NCI-H345 (cell line): Measurements from ENCODE around the gene LUZP2.

Source experiments
- DNase-seq: peaks from one replicate; lab custom pipeline; 2025; lab: John Stamatoyannopoulos, UW

LUZP2 gene

GRCh38 chr11:24496736-24497725 is at the start of gene LUZP2:
LUZP2 (plus strand) TSS chr11:24497053.
- DNase-seq: peak; percentile 67

GRCh38 chr11:24453129-24453718 is 43.6 kb upstream of the LUZP2 start:
- DNase-seq: no peak

- peak; percentile 29 for DNase-seq
Observed at GRCh38 chr11:24457985-24458384, 38.9 kb upstream of the LUZP2 start.

GRCh38 chr11:24470431-24470830 is 26.4 kb upstream of the LUZP2 start:
- DNase-seq: no peak

- no peak for DNase-seq
Observed at GRCh38 chr11:24471084-24471483, 25.8 kb upstream of the LUZP2 start.

- DNase-seq: no peak
Observed at GRCh38 chr11:24478718-24479117, 18.1 kb upstream of the LUZP2 start.

GRCh38 chr11:24489477-24489876 is 7.4 kb upstream of the LUZP2 start:
- DNase-seq: no peak

- DNase-seq: no peak
Observed at GRCh38 chr11:24496386-24496735, 492 bp upstream of the LUZP2 start.

GRCh38 chr11:24497831-24498230 is 978 bp downstream of the LUZP2 start:
- no peak for DNase-seq

- DNase-seq: no peak
Observed at GRCh38 chr11:24502425-24502824, 5.6 kb downstream of the LUZP2 start.

GRCh38 chr11:24509114-24509513 is 12.3 kb downstream of the LUZP2 start:
- DNase-seq: no peak

- no peak for DNase-seq
Observed at GRCh38 chr11:24511511-24511910, 14.7 kb downstream of the LUZP2 start.

GRCh38 chr11:24513479-24514218 is 16.8 kb downstream of the LUZP2 start:
- no peak for DNase-seq

- DNase-seq: no peak
Observed at GRCh38 chr11:24514219-24514594, 17.4 kb downstream of the LUZP2 start.

- DNase-seq: no peak
Observed at GRCh38 chr11:24515632-24516031, 18.8 kb downstream of the LUZP2 start.

- no peak for DNase-seq
Observed at GRCh38 chr11:24516638-24517037, 19.8 kb downstream of the LUZP2 start.

GRCh38 chr11:24521601-24522000 is 24.7 kb downstream of the LUZP2 start:
- no peak for DNase-seq

GRCh38 chr11:24524156-24524555 is 27.3 kb downstream of the LUZP2 start:
- no peak for DNase-seq

GRCh38 chr11:24531528-24531927 is 34.7 kb downstream of the LUZP2 start:
- no peak for DNase-seq

- DNase-seq: no peak
Observed at GRCh38 chr11:24543771-24544170, 46.9 kb downstream of the LUZP2 start.

- no peak for DNase-seq
Observed at GRCh38 chr11:24556693-24557092, 59.8 kb downstream of the LUZP2 start.

- DNase-seq: no peak
Observed at GRCh38 chr11:24559315-24559714, 62.5 kb downstream of the LUZP2 start.

- DNase-seq: no peak
Observed at GRCh38 chr11:24560324-24560723, 63.5 kb downstream of the LUZP2 start.
